ENCODE measurements around the gene MKKS.

Gene MKKS

DNA sequence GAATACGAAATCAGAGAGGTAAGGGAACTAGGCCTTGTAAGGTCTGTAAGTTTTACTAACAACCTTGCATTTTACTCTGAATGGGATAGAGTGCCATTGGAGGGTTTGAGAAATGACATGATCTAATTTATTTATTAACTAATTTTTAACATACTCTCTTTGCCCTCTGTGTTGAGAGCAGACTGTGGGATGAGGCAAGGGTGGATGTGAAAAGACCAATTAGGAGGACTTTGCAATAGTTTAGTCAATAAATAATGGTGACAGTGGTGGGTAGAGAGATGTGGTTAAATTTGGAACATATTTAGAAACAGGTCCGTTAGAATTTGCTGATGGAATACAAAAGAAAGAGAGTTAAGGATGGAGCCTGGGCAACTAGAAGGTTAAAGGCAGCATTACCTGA is 60.0 kb downstream of the MKKS start:
- DNase-seq (ENCODE audit: low read depth): no peak
- TF ChIP-seq, protein P1, sequence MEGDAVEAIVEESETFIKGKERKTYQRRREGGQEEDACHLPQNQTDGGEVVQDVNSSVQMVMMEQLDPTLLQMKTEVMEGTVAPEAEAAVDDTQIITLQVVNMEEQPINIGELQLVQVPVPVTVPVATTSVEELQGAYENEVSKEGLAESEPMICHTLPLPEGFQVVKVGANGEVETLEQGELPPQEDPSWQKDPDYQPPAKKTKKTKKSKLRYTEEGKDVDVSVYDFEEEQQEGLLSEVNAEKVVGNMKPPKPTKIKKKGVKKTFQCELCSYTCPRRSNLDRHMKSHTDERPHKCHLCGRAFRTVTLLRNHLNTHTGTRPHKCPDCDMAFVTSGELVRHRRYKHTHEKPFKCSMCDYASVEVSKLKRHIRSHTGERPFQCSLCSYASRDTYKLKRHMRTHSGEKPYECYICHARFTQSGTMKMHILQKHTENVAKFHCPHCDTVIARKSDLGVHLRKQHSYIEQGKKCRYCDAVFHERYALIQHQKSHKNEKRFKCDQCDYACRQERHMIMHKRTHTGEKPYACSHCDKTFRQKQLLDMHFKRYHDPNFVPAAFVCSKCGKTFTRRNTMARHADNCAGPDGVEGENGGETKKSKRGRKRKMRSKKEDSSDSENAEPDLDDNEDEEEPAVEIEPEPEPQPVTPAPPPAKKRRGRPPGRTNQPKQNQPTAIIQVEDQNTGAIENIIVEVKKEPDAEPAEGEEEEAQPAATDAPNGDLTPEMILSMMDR (IDR thresholded peaks at IDR 0.05; ENCODE audit: insufficient read depth, low read depth, low read length, missing control alignments): no peak
- no peak overlapping the region for H3K4me3 ChIP-seq (ENCODE audit: low read length)

DNA sequence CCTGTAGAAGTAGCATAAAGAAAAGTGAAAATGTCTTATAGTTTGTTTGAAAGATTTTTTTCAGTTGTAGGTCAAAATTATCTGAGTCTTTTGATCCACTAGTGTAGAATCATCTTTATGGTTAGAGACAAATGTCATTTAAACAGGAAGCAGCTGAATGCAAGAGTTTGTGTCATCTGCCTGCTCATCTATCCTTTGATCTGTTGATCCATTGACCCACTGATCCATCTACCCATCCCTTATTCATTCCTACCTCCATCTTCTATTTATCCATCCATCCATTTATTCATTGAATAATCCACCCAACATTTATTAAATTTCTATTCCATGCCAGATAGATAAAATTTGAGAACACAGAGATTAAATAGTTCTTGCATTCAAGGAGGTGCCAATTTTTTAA is 62.6 kb downstream of the MKKS start:
- H3K4me3 ChIP-seq (ENCODE audit: low read length): no peak overlapping the region
- no peak for DNase-seq (ENCODE audit: low read depth)
- TF ChIP-seq, protein P1 (IDR thresholded peaks at IDR 0.05; ENCODE audit: insufficient read depth, low read depth, low read length, missing control alignments): no peak

DNA sequence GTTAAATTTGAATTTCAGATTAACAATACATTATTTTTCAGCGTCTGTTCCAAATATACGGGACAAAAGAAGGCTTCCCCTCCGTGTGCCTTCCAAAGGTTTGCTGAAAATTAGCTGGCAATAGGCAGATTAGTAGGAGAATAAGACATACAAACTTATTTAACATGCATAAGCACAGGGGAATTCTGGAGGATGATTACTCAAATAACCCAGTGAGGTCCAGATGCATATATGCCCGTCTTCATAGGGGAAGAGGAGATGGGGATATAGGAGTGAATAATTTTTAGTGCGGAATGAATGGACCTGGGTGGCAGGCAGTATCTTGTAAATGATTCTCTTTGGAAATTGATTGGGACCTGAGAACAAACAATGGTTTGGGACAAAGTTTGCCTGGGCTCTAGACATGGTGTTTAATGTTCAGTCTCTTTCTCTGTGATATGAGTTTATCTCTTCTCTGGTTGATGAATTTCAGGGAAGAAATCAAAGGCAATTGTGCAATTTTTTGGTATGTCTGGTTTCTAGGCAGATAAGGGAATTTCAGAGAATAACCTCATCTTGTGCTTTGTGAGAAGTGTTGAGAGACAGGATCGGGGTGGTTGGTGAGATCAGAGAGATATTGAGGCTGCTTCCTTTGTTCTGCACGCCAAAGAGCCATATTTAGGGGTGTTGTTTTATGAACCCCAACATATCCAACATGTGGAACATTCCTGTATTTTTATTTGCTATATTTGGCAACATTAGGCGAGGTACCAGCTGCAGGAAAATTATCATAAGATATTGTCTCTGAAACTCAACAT is 63.7 kb downstream of the MKKS start:
- TF ChIP-seq, protein P1 (IDR thresholded peaks at IDR 0.05; ENCODE audit: insufficient read depth, low read depth, low read length, missing control alignments): no peak
- no peak for DNase-seq (ENCODE audit: low read depth)
- H3K4me3 ChIP-seq (ENCODE audit: low read length): no peak overlapping the region

DNA sequence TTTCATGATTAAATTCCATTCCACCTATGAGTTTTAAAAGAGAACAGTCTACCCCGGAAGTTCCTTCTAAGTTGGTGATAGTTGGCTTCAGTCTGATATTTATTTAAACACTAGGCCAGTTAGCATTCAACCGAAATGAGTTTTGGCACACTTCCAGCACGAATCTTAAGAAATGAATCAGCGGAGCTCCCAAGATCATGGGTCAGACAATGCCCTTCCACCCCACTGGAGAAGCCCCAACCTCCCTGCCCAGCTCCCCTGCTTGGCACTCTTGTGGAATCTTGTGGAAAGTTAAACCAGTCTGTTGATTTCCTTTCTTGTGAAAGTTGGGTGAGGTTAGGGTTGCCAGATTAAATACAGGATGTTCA is 64.3 kb downstream of the MKKS start:
- TF ChIP-seq, protein P1 (IDR thresholded peaks at IDR 0.05; ENCODE audit: insufficient read depth, low read depth, low read length, missing control alignments): no peak
- DNase-seq (ENCODE audit: low read depth): peak; percentile 61
- no peak overlapping the region for H3K4me3 ChIP-seq (ENCODE audit: low read length)

DNA sequence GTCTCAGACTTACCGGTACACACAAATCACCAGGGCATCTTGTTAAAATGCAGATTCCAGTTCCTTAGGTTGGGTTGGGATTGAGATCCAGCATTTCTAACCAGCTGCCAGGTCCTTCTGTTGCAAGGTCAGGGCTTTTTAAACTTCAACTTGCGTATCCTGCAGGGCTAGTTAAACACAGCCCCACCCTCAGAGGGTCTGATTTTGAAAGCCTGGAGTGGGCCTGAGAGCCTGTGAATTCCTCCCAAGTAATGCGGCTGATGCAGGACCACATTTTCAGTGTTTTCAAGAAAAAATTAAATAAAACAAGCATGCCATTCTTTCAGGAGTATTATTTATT is 65.3 kb downstream of the MKKS start:
- TF ChIP-seq, protein P1 (IDR thresholded peaks at IDR 0.05; ENCODE audit: insufficient read depth, low read depth, low read length, missing control alignments): no peak
- DNase-seq (ENCODE audit: low read depth): no peak
- H3K4me3 ChIP-seq (ENCODE audit: low read length): no peak overlapping the region

DNA sequence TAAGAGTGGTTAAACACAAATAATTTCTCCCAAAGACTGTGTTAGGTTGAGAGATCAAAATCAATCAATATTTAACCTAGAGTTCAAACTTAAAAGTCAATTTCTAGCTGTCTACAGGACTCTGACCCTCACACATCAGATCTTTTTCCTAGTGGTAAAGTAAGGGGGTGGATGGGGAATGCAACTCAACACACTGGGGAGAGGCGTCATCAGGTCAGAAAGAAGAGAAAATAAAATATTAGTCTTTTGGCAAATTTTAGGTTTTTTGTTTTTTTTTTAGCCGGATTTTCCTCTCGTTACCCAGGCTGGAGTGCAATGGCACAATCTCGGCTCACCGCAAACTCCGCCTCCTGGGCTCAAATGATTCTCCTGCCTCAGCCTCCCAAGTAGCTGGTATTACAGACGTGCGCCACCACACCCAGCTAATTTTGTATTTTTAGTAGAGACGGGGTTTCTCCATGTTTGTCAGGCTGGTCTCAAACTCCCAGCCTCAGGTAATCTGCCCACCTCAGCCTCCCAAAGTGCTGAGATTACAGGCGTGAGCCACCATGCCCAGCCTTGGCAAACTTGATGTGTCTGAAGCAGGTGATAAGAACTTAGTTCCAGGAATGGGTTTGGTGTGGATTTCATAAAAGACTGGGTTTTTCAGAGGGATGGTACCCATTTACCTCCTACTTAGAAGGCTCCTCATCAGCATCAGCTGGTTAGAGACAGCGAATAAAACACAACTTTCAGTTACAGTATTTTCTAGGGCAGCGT is 65.9 kb downstream of the MKKS start:
- TF ChIP-seq, protein P1 (IDR thresholded peaks at IDR 0.05; ENCODE audit: insufficient read depth, low read depth, low read length, missing control alignments): no peak
- H3K4me3 ChIP-seq (ENCODE audit: low read length): no peak overlapping the region
- DNase-seq (ENCODE audit: low read depth): no peak

DNA sequence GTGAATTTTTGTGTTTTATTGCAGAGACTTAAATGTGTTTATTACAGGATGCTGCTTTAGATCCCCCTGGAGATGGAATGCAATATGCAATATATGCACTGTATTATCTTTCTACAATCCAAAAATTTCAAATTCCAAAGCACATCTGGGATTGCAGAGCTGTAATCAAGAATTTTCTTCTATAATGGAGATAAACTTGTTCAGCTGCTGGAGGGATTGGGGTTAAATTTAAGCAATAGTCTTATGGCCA is 66.4 kb downstream of the MKKS start:
- TF ChIP-seq, protein P1 (IDR thresholded peaks at IDR 0.05; ENCODE audit: insufficient read depth, low read depth, low read length, missing control alignments): no peak
- H3K4me3 ChIP-seq (ENCODE audit: low read length): no peak overlapping the region

More for the DNA sequence above, 66.4 kb downstream of the MKKS start:
- no peak for DNase-seq (ENCODE audit: low read depth)
